Endometrium (tissue), 2 donors: ENCODE data around the gene MYL6B.
A peak's percentile ranks its signal among the peaks of the same experiment; 100 is the strongest.
"Not testable (repeated sequence)": the region's sequence is repeated elsewhere in the genome, so short reads cannot be mapped to it uniquely, and the experiment has no call there.

Source experiments
- FAIRE-seq: peaks from 2 replicates; lab custom pipeline; 2012; peaks lifted over from hg19 to GRCh38; lab: Jason Lieb, UNC
- donor health status: control.
- donor health status: control.

MYL6B gene

GRCh38 chr12:56152132-56152755, at the start of gene MYL6B:
Gene MYL6B (plus strand): TSS chr12:56152587. CDS start chr12:56153919, 1,332 bp downstream.
- no peak for FAIRE-seq

GRCh38 chr12:56102683-56103065, 49.7 kb upstream of the MYL6B start:
- no peak for FAIRE-seq

DNA sequence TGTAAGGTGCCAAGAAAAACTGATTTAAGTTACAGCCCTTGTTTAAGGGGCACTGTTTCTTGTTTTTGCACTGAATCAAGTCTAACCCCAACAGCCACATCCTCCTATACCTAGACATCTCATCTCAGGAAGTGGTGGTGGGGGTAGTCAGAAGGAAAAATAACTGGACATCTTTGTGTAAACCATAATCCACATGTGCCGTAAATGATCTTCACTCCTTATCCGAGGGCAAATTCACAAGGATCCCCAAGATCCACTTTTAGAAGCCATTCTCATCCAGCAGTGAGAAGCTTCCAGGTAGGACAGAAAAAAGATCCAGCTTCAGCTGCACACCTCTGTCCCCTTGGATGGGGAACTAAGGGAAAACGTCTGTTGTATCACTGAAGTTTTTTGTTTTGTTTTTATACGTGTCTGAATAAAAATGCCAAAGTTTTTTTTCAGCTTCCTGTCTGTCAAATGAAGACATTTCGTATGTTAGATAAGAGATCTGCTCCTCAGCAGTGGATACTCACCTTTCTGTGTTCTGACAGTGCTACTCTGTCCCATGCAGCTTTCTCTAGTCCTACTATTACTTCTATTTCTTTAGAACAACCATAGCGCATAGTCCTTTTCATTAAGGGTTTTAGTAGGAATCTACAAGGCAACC, 49.2 kb upstream of the MYL6B start:
- FAIRE-seq: no peak

GRCh38 chr12:56103823-56104108, 48.6 kb upstream of the MYL6B start:
- no peak for FAIRE-seq

GRCh38 chr12:56104109-56104814, 48.1 kb upstream of the MYL6B start, which contains the start of gene PA2G4:
Gene PA2G4 (plus strand): TSS chr12:56104559. CDS start chr12:56104738, 179 bp downstream.
- FAIRE-seq: peak; percentile 92

DNA sequence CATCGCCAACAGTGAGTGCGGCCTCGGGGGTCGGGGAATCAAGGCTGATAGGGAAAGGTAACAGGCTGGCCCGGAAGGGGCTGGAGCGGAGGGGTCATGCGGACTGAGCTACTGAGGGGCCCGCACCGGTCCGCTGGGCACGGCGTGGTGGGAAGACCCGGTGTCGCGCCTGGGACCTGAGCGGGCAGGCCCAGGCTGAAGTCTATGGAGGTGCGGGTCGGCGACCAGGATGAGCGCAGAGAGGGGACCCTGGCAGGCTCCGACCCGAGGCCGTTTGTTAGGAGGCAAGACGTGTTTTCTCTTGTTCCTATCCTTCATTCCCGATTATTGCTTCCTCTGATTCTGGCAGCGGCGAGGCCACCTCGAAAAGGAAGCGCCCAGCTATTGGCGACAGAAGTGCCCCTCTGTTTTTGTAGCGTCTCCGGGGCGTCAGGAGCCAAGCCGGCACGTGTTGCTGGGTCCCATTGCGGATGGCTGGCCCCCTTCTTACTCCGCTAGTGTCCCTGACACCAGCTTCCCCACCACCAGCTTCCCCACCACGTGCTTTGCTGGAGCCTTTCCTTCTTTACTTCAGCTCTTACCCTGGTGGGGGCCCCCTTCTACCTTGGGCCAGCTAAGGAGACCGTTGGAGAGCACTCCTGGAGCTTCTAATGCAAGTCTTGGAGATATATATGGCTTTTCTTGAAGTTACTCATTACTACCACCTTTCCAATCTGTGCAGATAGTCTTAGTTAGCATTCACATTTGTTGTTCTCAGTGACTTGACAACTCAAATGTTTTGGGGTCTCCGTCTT, 47.4 kb upstream of the MYL6B start:
- FAIRE-seq: no peak

DNA sequence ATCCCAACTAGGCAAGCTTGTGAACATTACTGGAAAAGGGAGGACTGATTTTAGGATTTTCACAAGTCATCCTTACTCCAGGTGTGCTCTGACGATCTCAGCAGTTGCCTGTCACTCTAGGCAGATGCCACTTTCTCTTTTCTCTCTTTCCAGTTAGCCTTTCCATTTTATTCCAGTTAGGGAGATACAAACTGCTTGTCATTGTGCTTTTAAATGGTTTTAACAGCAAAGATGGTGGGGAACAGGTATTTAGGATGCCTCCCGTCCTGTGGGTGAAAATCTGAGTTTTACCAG, 46.8 kb upstream of the MYL6B start:
- FAIRE-seq: no peak

DNA sequence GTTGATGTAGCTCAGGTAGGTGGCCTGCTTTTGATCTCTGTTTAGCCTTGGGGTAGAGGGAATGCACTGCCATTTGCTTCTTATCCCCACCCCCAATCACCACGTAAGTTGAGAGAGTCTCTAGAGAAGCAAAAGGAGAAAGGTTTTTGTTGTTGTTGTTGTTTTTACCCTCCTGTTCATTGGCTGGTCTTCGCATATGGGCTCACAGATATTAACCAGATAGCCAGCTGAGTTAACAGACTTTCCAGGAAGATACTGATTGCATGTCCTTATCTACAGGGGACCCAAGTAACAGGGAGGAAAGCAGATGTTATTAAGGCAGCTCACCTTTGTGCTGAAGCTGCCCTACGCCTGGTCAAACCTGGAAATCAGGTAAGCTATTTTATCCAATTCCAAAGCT, 45.1 kb upstream of the MYL6B start:
- no peak for FAIRE-seq

- no peak for FAIRE-seq
Observed at GRCh38 chr12:56110571-56110970, 41.8 kb upstream of the MYL6B start.

DNA sequence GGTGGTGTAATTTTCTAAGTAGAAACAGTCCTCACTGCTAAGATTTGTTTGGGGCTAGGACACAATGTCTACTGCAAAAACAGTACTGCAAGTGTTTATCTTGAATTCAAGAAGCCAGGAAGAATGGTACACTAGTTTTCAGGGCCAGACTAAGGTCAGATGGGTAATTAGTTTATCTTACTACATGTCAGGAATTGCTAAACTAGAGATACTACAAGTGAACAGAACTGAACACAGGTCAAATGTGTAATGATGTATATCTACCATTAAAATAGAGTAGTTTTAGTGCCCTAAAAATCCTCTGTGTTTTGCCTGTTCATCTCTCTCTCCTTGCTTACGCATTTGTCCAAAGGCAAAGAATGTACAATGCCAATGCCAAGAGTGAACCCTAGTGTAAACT, 38.3 kb upstream of the MYL6B start:
- no peak for FAIRE-seq

DNA sequence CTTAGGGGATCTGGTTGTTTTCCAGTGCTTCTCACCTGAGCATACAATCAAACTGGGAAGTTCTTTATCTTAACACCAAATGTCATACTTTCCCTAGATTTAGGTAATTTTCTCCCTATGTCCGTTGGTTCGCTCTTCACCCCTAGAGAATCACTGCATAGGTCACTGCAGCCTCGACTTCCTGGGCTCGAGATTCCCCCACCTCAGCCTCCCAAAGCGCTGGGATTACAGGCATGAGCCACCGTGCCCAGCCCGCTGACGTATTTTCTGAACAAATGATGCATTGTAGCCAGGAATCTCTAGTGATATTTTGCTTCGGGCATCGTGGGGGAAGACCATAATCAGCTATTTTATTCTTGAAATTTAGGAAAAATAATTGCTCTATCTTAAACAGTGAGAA, 37.1 kb upstream of the MYL6B start:
- no peak for FAIRE-seq

- peak; percentile 82 for FAIRE-seq
Observed at GRCh38 chr12:56116267-56117081, 35.9 kb upstream of the MYL6B start, which contains the start of gene RPL41. Gene RPL41 (plus strand): TSS chr12:56116633.

DNA sequence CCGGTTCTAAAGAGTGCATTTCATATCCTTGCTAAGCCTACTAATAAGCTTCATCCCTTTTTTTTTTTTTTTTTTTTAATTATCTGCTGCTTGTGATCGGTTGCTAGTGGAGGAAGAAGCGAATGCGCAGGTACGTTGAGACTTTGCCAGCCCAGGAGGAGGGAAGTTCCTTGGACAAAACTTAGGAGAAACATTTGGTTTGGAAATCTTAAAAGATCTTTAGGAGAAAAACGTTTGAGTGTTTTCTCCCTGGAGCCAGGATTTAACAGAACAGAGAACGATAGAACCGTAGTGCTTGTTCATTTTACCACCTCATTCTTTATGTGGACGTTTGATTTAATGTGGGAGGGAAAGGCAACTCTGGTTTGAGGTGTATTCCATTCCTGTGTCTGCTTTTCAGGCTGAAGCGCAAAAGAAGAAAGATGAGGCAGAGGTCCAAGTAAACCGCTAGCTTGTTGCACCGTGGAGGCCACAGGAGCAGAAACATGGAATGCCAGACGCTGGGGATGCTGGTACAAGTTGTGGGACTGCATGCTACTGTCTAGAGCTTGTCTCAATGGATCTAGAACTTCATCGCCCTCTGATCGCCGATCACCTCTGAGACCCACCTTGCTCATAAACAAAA, 35.2 kb upstream of the MYL6B start:
- FAIRE-seq: not testable (repeated sequence)

- FAIRE-seq: peak; percentile 92
Observed at GRCh38 chr12:56117778-56118687, 34.4 kb upstream of the MYL6B start, which contains the start of gene ZC3H10. Gene ZC3H10 (plus strand): TSS chr12:56118266. CDS start chr12:56120563, 2,297 bp downstream.

DNA sequence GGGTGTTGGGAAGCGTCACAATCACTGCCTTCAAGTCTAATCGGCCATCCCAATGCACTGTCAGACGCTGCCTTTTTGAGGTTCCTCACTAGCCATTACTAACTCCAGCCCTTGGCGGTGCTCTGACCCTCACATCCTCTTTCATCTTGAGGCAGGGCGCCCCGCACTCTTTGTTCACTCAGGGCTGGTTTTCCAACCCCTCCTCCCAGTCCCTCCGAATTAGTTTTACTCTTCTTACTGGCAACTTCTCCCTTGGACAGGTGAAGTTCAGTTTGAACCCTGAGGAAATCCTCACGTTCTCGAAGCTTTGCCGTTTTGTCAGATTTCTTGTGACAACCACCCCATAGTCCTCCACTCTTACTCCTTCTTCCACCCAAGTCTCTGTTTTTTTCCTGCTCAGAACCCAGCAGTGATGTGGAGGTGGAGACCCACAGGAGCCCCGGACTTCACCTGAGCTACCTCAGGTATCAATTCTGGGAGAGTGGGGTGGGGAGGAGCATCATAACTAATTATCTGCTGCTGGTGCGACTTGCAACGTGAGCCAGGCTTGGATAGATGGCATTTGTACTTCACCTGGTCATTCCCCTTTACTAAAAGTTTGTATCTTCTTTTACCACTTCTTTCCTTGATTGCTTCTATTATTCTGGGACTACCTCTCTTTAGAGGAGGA, 33.6 kb upstream of the MYL6B start:
- FAIRE-seq: no peak

DNA sequence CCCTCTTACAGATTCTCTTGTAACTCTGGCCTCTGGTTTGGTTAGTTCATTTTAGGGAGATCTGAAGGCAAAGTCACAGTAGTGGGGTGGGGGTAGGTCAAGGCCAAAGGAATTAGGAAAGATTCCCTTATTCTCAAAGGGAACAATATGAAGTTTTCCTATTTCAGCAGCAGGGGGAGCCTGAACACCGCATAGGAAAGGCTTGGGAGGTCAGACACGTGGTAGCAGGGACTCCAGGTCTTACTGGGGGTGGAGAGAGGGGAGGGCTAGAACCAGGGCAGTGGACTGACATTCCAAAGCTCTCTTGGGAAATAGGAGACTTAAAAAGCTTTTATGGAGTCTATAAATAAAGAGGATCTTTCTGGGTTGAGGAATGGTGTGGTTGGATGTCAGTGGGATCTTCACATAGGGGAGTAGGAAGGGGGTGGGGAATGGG, 33.0 kb upstream of the MYL6B start:
- FAIRE-seq: peak; percentile 78

- FAIRE-seq: no peak
Observed at GRCh38 chr12:56120158-56120846, 32.1 kb upstream of the MYL6B start.

- FAIRE-seq: no peak
Observed at GRCh38 chr12:56121204-56121870, 31.1 kb upstream of the MYL6B start.

GRCh38 chr12:56122637-56123036, 29.8 kb upstream of the MYL6B start:
- FAIRE-seq: no peak
